HepG2 (cell line): Measurements from ENCODE around the gene ARCN1. TPM values are rescaled to one million over a fixed set of nuclear protein-coding genes. Genes with fewer than 3 reads are reported as not detected.

Experiments
- FOXO1 ChIP-seq: sonication (generic); formaldehyde crosslinking; IDR thresholded peaks from 2 replicates; pipeline ENCODE4 v1.4.0; 2020; ENCODE audit warnings: missing genetic modification reagents
- HOXA3 ChIP-seq: sonication (generic); formaldehyde crosslinking; IDR thresholded peaks from 2 replicates; pipeline ENCODE4 v1.5.0; 2020; ENCODE audit warnings: missing genetic modification reagents
- MTA1 ChIP-seq: sonication (generic); formaldehyde crosslinking; IDR thresholded peaks from 2 replicates; pipeline ENCODE4 v1.4.0; 2020; ENCODE audit warnings: missing genetic modification reagents, mild to moderate bottlenecking, borderline replicate concordance
- POGZ ChIP-seq: sonication (generic); formaldehyde crosslinking; IDR thresholded peaks from 2 replicates; pipeline ENCODE4 v1.4.0; 2020; ENCODE audit warnings: mild to moderate bottlenecking, missing genetic modification reagents
- SAP130 ChIP-seq: IDR thresholded peaks from 2 replicates; pipeline ENCODE4 v1.6.1; 2016; ENCODE audit warnings: low read depth
- polyA plus RNA-seq, 8 experiments: library from polyadenylated mRNA; depleted of rRNA in 3 of 8; stranded (reverse) in 7 of 8; unstranded in 1 of 8; fragments of >200 nt; fragmentation: Illumina TruSeq in 4 of 8; extraction: Trizol in 4 of 8; gene quantifications; 2 replicates each; pipeline versions ENCODE4 v1.2.1 to v1.2.3, GENCODE V29; 2011 to 2016; ENCODE audit warnings: low read depth in 4 of 8, missing spikeins in 1 of 8, mixed read lengths in 1 of 8; ENCODE audit not compliant: insufficient read depth in 1 of 8
- total RNA-seq, 5 experiments: library from RNA; depleted of rRNA; stranded (reverse); fragments of >200 nt; fragmentation: Illumina TruSeq; extraction: Trizol; gene quantifications; 2 replicates each; pipeline ENCODE4 v1.2.3, GENCODE V29; 2016; ENCODE audit warnings: low read depth in 1 of 5
- TF ChIP-seq, protein P1 (sequence below): sonication (generic); formaldehyde crosslinking; conservative IDR thresholded peaks from 2 replicates; pipeline ENCODE4 v1.8.0; 2022; ENCODE audit warnings: mild to moderate bottlenecking, moderate library complexity, missing genetic modification reagents
- TF ChIP-seq, protein P2 (sequence below): sonication (generic); formaldehyde crosslinking; IDR thresholded peaks from one replicate; pipeline ENCODE4 v1.5.1; 2020; ENCODE audit warnings: mild to moderate bottlenecking, missing genetic modification reagents; ENCODE audit errors: not compliant biosample characterization
- TF ChIP-seq, protein P3 (sequence below): sonication (generic); formaldehyde crosslinking; IDR thresholded peaks from 2 replicates; pipeline ENCODE4 v1.5.1; 2020; ENCODE audit warnings: mild to moderate bottlenecking, missing genetic modification reagents, moderate library complexity
- TF ChIP-seq, protein P4 (sequence below): IDR thresholded peaks from 2 replicates; pipeline ENCODE4 v1.6.1; 2018; ENCODE audit warnings: missing genetic modification reagents, mild to moderate bottlenecking, missing compliant biosample characterization

ARCN1 gene
- total and polyA plus RNA-seq, 2 of the 13 experiments (the other 11 are each of a cell fraction or from before 2014, with no cell fraction given): 148 to 200 TPM

DNA sequence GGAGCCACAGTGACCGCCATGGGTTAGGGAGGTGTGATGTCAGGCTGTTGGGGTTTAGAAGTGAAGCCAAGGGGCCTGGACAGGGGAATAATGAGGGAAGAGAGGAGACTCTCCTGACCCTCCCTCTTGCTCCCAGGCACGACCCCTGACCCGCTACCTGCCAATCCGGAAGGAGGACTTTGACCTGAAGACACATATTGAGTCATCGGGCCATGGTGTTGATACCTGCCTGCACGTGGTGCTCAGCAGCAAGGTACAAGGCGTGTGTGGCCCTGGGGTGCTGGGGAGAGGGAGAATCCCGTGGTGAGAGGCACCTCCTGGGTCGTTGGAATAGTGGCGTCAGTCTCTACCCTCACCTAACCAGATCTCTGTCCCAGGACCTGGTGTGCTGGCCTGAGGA, 77.7 kb downstream of the ARCN1 start (continued):
- peak; percentile 37; the same call in 1 of the 2 replicates for TF ChIP-seq HOXA3 (CRISPR knock-in tag)
- TF ChIP-seq FOXO1 (CRISPR knock-in tag): peak; percentile 64; the same call in 1 of the 2 replicates
- TF ChIP-seq, protein P1, sequence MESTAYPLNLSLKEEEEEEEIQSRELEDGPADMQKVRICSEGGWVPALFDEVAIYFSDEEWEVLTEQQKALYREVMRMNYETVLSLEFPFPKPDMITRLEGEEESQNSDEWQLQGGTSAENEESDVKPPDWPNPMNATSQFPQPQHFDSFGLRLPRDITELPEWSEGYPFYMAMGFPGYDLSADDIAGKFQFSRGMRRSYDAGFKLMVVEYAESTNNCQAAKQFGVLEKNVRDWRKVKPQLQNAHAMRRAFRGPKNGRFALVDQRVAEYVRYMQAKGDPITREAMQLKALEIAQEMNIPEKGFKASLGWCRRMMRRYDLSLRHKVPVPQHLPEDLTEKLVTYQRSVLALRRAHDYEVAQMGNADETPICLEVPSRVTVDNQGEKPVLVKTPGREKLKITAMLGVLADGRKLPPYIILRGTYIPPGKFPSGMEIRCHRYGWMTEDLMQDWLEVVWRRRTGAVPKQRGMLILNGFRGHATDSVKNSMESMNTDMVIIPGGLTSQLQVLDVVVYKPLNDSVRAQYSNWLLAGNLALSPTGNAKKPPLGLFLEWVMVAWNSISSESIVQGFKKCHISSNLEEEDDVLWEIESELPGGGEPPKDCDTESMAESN (CRISPR knock-in tag): no peak
- TF ChIP-seq, protein P2, sequence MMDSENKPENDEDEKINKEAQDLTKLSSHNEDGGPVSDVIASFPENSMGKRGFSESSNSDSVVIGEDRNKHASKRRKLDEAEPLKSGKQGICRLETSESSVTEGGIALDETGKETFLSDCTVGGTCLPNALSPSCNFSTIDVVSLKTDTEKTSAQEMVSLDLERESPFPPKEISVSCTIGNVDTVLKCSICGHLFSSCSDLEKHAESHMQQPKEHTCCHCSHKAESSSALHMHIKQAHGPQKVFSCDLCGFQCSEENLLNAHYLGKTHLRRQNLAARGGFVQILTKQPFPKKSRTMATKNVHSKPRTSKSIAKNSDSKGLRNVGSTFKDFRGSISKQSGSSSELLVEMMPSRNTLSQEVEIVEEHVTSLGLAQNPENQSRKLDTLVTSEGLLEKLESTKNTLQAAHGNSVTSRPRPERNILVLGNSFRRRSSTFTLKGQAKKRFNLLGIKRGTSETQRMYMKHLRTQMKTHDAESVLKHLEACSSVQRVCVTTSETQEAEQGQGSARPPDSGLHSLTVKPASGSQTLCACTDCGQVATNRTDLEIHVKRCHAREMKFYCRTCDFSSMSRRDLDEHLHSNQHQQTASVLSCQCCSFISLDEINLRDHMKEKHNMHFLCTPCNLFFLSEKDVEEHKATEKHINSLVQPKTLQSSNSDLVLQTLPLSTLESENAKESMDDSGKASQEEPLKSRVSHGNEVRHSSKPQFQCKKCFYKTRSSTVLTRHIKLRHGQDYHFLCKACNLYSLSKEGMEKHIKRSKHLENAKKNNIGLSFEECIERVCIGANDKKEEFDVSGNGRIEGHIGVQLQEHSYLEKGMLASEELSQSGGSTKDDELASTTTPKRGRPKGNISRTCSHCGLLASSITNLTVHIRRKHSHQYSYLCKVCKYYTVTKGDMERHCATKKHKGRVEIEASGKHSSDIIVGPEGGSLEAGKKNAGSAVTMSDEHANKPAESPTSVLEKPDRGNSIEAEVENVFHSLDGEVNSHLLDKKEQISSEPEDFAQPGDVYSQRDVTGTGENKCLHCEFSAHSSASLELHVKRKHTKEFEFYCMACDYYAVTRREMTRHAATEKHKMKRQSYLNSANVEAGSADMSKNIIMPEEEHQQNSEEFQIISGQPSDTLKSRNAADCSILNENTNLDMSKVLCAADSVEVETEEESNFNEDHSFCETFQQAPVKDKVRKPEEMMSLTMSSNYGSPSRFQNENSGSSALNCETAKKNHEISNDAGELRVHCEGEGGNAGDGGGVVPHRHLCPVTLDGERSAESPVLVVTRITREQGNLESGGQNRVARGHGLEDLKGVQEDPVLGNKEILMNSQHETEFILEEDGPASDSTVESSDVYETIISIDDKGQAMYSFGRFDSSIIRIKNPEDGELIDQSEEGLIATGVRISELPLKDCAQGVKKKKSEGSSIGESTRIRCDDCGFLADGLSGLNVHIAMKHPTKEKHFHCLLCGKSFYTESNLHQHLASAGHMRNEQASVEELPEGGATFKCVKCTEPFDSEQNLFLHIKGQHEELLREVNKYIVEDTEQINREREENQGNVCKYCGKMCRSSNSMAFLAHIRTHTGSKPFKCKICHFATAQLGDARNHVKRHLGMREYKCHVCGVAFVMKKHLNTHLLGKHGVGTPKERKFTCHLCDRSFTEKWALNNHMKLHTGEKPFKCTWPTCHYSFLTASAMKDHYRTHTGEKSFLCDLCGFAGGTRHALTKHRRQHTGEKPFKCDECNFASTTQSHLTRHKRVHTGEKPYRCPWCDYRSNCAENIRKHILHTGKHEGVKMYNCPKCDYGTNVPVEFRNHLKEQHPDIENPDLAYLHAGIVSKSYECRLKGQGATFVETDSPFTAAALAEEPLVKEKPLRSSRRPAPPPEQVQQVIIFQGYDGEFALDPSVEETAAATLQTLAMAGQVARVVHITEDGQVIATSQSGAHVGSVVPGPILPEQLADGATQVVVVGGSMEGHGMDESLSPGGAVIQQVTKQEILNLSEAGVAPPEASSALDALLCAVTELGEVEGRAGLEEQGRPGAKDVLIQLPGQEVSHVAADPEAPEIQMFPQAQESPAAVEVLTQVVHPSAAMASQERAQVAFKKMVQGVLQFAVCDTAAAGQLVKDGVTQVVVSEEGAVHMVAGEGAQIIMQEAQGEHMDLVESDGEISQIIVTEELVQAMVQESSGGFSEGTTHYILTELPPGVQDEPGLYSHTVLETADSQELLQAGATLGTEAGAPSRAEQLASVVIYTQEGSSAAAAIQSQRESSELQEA: no peak
- peak; percentile 75 for TF ChIP-seq SAP130
- peak; percentile 64; the same call in 1 of the 2 replicates for TF ChIP-seq MTA1 (CRISPR knock-in tag)
- TF ChIP-seq, protein P3, sequence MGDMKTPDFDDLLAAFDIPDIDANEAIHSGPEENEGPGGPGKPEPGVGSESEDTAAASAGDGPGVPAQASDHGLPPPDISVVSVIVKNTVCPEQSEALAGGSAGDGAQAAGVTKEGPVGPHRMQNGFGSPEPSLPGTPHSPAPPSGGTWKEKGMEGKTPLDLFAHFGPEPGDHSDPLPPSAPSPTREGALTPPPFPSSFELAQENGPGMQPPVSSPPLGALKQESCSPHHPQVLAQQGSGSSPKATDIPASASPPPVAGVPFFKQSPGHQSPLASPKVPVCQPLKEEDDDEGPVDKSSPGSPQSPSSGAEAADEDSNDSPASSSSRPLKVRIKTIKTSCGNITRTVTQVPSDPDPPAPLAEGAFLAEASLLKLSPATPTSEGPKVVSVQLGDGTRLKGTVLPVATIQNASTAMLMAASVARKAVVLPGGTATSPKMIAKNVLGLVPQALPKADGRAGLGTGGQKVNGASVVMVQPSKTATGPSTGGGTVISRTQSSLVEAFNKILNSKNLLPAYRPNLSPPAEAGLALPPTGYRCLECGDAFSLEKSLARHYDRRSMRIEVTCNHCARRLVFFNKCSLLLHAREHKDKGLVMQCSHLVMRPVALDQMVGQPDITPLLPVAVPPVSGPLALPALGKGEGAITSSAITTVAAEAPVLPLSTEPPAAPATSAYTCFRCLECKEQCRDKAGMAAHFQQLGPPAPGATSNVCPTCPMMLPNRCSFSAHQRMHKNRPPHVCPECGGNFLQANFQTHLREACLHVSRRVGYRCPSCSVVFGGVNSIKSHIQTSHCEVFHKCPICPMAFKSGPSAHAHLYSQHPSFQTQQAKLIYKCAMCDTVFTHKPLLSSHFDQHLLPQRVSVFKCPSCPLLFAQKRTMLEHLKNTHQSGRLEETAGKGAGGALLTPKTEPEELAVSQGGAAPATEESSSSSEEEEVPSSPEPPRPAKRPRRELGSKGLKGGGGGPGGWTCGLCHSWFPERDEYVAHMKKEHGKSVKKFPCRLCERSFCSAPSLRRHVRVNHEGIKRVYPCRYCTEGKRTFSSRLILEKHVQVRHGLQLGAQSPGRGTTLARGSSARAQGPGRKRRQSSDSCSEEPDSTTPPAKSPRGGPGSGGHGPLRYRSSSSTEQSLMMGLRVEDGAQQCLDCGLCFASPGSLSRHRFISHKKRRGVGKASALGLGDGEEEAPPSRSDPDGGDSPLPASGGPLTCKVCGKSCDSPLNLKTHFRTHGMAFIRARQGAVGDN (CRISPR knock-in tag): peak; percentile 95
- TF ChIP-seq, protein P4, sequence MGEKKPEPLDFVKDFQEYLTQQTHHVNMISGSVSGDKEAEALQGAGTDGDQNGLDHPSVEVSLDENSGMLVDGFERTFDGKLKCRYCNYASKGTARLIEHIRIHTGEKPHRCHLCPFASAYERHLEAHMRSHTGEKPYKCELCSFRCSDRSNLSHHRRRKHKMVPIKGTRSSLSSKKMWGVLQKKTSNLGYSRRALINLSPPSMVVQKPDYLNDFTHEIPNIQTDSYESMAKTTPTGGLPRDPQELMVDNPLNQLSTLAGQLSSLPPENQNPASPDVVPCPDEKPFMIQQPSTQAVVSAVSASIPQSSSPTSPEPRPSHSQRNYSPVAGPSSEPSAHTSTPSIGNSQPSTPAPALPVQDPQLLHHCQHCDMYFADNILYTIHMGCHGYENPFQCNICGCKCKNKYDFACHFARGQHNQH: 0 out of 2 replicates have a peak, but pooled peaks have one; percentile 16
- TF ChIP-seq POGZ: peak; percentile 45
